Measurements from ENCODE around the gene ANAPC4.

DNA sequence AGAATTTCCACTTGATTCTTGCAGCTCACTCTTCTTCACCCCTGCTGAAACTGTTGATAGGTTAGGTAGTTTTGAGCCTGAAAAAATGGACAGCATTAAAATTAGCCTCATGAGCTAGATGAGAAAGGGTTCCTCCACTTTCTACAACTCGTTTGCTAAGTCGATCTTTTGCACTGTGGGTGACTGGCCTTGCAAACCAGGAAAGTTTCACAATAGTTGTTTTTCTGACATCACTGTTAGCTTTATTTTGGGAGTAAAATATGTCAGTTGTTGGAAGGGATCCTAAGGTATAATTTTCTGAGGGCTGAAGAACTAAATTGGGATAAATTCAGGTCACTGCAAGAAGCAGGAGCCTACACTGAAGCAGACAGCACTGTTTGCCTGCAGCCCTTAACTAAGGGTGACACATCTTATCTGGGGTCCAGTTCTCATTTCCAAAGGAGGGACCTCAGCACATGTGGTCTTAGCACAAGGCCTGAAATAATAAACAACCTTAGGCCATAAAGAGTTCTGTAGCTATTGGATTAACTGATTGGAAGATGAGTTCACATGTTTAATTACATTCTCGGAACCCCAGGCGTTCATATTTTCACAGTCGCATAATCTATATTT is 29.1 kb downstream of the ANAPC4 start:
- TF ChIP-seq, protein P1, sequence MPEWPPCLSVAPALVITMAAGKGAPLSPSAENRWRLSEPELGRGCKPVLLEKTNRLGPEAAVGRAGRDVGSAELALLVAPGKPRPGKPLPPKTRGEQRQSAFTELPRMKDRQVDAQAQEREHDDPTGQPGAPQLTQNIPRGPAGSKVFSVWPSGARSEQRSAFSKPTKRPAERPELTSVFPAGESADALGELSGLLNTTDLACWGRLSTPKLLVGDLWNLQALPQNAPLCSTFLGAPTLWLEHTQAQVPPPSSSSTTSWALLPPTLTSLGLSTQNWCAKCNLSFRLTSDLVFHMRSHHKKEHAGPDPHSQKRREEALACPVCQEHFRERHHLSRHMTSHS (tag by site-specific recombination; IDR thresholded peaks at IDR 0.05), result no peak
- TF ChIP-seq ZNF510 (tag by site-specific recombination; IDR thresholded peaks at IDR 0.05; ENCODE audit: insufficient replicate concordance) (no peak), ZNF426 (tag by site-specific recombination; IDR thresholded peaks at IDR 0.05) (no peak)
- TF ChIP-seq, protein P2, sequence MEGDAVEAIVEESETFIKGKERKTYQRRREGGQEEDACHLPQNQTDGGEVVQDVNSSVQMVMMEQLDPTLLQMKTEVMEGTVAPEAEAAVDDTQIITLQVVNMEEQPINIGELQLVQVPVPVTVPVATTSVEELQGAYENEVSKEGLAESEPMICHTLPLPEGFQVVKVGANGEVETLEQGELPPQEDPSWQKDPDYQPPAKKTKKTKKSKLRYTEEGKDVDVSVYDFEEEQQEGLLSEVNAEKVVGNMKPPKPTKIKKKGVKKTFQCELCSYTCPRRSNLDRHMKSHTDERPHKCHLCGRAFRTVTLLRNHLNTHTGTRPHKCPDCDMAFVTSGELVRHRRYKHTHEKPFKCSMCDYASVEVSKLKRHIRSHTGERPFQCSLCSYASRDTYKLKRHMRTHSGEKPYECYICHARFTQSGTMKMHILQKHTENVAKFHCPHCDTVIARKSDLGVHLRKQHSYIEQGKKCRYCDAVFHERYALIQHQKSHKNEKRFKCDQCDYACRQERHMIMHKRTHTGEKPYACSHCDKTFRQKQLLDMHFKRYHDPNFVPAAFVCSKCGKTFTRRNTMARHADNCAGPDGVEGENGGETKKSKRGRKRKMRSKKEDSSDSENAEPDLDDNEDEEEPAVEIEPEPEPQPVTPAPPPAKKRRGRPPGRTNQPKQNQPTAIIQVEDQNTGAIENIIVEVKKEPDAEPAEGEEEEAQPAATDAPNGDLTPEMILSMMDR (tag by site-specific recombination; IDR thresholded peaks at IDR 0.05), result no peak
